Neural cell (in vitro differentiated cells): ENCODE results near the gene ANXA5. TPM values are rescaled to one million over a fixed set of nuclear protein-coding genes. Genes with fewer than 3 reads are reported as not detected.

Experiments
- H2AFZ ChIP-seq: fragments of 200-600, 300-800 bp; sonication (generic), shearing (Covaris generic); 2 replicates; pipeline ENCODE4 v1.6.0; 2014; ENCODE audit warnings: low read depth, mild to moderate bottlenecking, antibody characterized with exemption, low read length, moderate library complexity
- H3F3A ChIP-seq: fragments of 200-600 bp; shearing (Covaris generic); 2 replicates; pipeline ENCODE4 v1.6.1; 2016; ENCODE audit warnings: mild to moderate bottlenecking, moderate library complexity, mixed read lengths, antibody characterized with exemption, low read length; ENCODE audit not compliant: insufficient read depth, poor library complexity, severe bottlenecking
- H3K27ac ChIP-seq: fragments of 200-600, 300-800 bp; sonication (generic), shearing (Covaris generic); 2 replicates; pipeline ENCODE4 v1.5.1; 2014; ENCODE audit warnings: mild to moderate bottlenecking, low read length, moderate library complexity
- H3K27me3 ChIP-seq: fragments of 300-800, 200-600 bp; sonication (generic), shearing (Covaris generic); 2 replicates; pipeline ENCODE4 v1.6.0; 2014; ENCODE audit warnings: mild to moderate bottlenecking, low read depth, low read length, moderate library complexity; ENCODE audit not compliant: insufficient read depth
- H3K36me3 ChIP-seq: fragments of 300-800, 200-600 bp; sonication (generic), shearing (Covaris generic); 2 replicates; pipeline ENCODE4 v1.5.1; 2014; ENCODE audit warnings: mild to moderate bottlenecking, antibody characterized with exemption, low read length, moderate library complexity; ENCODE audit not compliant: insufficient read depth
- H3K4me2 ChIP-seq: fragments of 300-800, 200-600 bp; sonication (generic), shearing (Covaris generic); 2 replicates; pipeline ENCODE4 v1.6.0; 2014; ENCODE audit warnings: mild to moderate bottlenecking, low read length
- H3K4me3 ChIP-seq: fragments of 300-800, 200-600 bp; sonication (generic), shearing (Covaris generic); 2 replicates; pipeline ENCODE4 v1.5.1; 2014; ENCODE audit warnings: mild to moderate bottlenecking, low read length, moderate library complexity
- H3K79me2 ChIP-seq: fragments of 200-600 bp; shearing (Covaris generic); replicated peaks from 2 replicates; pipeline ENCODE4 v1.6.0; 2014; ENCODE audit warnings: mild to moderate bottlenecking, low read length, moderate library complexity; ENCODE audit not compliant: insufficient read depth
- H3K9ac ChIP-seq: fragments of 300-800, 200-600 bp; sonication (generic), shearing (Covaris generic); 2 replicates; pipeline ENCODE4 v1.6.1; 2016; ENCODE audit warnings: mild to moderate bottlenecking, low read length, mixed read lengths
- H3K9me2 ChIP-seq: fragments of 200-600 bp; shearing (Covaris generic); 2 replicates; pipeline ENCODE4 v1.6.1; 2016; ENCODE audit warnings: mild to moderate bottlenecking, low read length, mixed read lengths; ENCODE audit not compliant: insufficient read depth
- H3K9me3 ChIP-seq: fragments of 200-600, 300-800 bp; sonication (generic), shearing (Covaris generic); 2 replicates; pipeline ENCODE4 v1.6.1; 2016; ENCODE audit warnings: mild to moderate bottlenecking, mixed run types, low read length, moderate library complexity, mixed read lengths
- H4K20me1 ChIP-seq: fragments of 200-600 bp; shearing (Covaris generic); 2 replicates; pipeline ENCODE4 v1.6.1; 2016; ENCODE audit warnings: mild to moderate bottlenecking, mixed run types; ENCODE audit not compliant: insufficient read depth
- EP300 ChIP-seq: fragments of 450-650 bp; conservative IDR thresholded peaks from 2 replicates; pipeline ENCODE4 v1.6.1; 2014; ENCODE audit warnings: antibody characterized with exemption, mild to moderate bottlenecking, moderate library complexity; ENCODE audit not compliant: poor library complexity, severe bottlenecking
- EZH2 ChIP-seq: fragments of 200-600, 300-800 bp; shearing (Covaris generic), sonication (generic); IDR thresholded peaks from 2 replicates; pipeline ENCODE4 v1.6.1; 2014; ENCODE audit warnings: antibody characterized with exemption, low read length, borderline replicate concordance, mild to moderate bottlenecking; ENCODE audit not compliant: insufficient read depth, poor library complexity, severe bottlenecking
- MXI1 ChIP-seq: fragments of 450-650 bp; conservative IDR thresholded peaks from 2 replicates; pipeline ENCODE4 v1.6.1; 2014; ENCODE audit warnings: antibody characterized with exemption, mild to moderate bottlenecking; ENCODE audit not compliant: poor library complexity, severe bottlenecking
- POLR2AphosphoS5 ChIP-seq: IDR thresholded peaks from 2 replicates; pipeline ENCODE4 v1.6.1; 2012
- RAD21 ChIP-seq: fragments of 450-650 bp; conservative IDR thresholded peaks from 2 replicates; pipeline ENCODE4 v1.6.1; 2014; ENCODE audit warnings: antibody characterized with exemption, mild to moderate bottlenecking, moderate library complexity
- SMC3 ChIP-seq: fragments of 450-650 bp; conservative IDR thresholded peaks from 2 replicates; pipeline ENCODE4 v1.6.1; 2014; ENCODE audit warnings: antibody characterized with exemption, mild to moderate bottlenecking, moderate library complexity; ENCODE audit not compliant: poor library complexity
- TAF1 ChIP-seq: IDR thresholded peaks from 2 replicates; pipeline ENCODE4 v1.6.1; 2012; ENCODE audit warnings: low read depth
- polyA plus RNA-seq: library from polyadenylated mRNA; depleted of rRNA; stranded (reverse); fragments of >200 nt; gene quantifications from 2 replicates; pipeline ENCODE4 v1.2.3, GENCODE V29; 2014
- TF ChIP-seq, protein P1 (sequence below): fragments of 450-650 bp; IDR thresholded peaks from 2 replicates; pipeline ENCODE4 v1.5.1; 2014; ENCODE audit warnings: antibody characterized with exemption, mild to moderate bottlenecking, moderate library complexity; ENCODE audit not compliant: poor library complexity, severe bottlenecking
- TF ChIP-seq, protein P2 (sequence below): IDR thresholded peaks from 2 replicates; pipeline ENCODE4 v1.6.1; 2012; ENCODE audit warnings: borderline replicate concordance

The ANXA5 gene
- polyA plus RNA-seq, 1 donor from 2014 or later: 8.1 TPM

DNA sequence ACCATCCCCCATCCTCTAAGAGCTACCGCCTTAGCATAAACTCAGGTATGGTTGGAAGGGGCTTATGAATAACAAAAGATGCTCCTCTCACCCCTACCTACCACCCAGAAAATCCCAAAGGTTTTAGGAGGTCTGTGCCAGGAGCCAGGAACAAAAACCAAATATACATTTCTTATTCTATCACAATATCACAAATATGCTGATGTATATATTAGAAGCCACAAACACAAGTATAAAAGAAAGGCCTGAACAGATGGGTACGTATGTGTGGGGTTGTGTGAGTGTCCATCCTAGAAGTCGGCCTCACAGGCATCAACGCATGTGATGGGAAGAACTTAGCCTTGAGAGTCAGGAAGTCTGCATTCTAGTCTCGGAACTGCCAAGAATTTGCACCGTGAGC, 8.7 kb upstream of the ANXA5 start:
- Histone ChIP-seq H3F3A (no peaks in the 10 kb centered on the region), H3K27ac (no peak overlapping the region), H2AFZ (no peak overlapping the region), H4K20me1 (no peaks in the 10 kb centered on the region), H3K36me3 (no peaks in the 10 kb centered on the region), H3K27me3 (no peaks in the 10 kb centered on the region), H3K79me2 (no peaks in the 10 kb centered on the region), H3K9me2 (no peaks in the 10 kb centered on the region), H3K9ac (no peak overlapping the region), H3K4me2 (no peak overlapping the region), H3K4me3 (no peak overlapping the region), H3K9me3 (no peaks in the 10 kb centered on the region)
- TF ChIP-seq, protein P1, sequence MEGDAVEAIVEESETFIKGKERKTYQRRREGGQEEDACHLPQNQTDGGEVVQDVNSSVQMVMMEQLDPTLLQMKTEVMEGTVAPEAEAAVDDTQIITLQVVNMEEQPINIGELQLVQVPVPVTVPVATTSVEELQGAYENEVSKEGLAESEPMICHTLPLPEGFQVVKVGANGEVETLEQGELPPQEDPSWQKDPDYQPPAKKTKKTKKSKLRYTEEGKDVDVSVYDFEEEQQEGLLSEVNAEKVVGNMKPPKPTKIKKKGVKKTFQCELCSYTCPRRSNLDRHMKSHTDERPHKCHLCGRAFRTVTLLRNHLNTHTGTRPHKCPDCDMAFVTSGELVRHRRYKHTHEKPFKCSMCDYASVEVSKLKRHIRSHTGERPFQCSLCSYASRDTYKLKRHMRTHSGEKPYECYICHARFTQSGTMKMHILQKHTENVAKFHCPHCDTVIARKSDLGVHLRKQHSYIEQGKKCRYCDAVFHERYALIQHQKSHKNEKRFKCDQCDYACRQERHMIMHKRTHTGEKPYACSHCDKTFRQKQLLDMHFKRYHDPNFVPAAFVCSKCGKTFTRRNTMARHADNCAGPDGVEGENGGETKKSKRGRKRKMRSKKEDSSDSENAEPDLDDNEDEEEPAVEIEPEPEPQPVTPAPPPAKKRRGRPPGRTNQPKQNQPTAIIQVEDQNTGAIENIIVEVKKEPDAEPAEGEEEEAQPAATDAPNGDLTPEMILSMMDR: no peak
- TF ChIP-seq RAD21 (no peak), MXI1 (no peak), SMC3 (no peak), EZH2 (no peak), POLR2AphosphoS5 (no peak), TAF1 (no peak)
- TF ChIP-seq, protein P2, sequence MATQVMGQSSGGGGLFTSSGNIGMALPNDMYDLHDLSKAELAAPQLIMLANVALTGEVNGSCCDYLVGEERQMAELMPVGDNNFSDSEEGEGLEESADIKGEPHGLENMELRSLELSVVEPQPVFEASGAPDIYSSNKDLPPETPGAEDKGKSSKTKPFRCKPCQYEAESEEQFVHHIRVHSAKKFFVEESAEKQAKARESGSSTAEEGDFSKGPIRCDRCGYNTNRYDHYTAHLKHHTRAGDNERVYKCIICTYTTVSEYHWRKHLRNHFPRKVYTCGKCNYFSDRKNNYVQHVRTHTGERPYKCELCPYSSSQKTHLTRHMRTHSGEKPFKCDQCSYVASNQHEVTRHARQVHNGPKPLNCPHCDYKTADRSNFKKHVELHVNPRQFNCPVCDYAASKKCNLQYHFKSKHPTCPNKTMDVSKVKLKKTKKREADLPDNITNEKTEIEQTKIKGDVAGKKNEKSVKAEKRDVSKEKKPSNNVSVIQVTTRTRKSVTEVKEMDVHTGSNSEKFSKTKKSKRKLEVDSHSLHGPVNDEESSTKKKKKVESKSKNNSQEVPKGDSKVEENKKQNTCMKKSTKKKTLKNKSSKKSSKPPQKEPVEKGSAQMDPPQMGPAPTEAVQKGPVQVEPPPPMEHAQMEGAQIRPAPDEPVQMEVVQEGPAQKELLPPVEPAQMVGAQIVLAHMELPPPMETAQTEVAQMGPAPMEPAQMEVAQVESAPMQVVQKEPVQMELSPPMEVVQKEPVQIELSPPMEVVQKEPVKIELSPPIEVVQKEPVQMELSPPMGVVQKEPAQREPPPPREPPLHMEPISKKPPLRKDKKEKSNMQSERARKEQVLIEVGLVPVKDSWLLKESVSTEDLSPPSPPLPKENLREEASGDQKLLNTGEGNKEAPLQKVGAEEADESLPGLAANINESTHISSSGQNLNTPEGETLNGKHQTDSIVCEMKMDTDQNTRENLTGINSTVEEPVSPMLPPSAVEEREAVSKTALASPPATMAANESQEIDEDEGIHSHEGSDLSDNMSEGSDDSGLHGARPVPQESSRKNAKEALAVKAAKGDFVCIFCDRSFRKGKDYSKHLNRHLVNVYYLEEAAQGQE: no peak

DNA sequence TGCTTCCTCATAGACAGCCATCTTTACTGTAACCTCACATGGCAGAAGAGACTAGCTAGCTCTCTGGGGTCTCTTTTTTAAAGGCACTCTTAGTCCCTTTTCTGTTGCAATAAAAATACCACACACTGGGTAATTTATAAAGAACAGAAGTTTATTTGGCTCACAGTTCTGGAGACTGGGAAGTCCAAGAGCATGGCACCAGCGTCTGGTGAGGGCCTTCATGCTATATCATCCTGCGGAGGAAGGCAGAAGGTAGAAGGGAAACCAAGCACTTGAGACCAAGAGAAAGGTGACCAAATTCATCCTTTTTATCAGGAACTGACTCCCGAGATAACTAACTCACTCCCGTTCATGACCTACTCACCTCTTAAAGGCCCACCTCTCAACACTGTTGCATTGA, 5.4 kb upstream of the ANXA5 start:
- no peak overlapping the region for H3K9ac ChIP-seq
- no peaks in the 10 kb centered on the region for H3K36me3 ChIP-seq
- no peak overlapping the region for H2AFZ ChIP-seq
- no peaks in the 10 kb centered on the region for H3K9me3 ChIP-seq
- H3K27me3 ChIP-seq: peaks cover 10% of the 10 kb centered on the region
- H3K4me3 ChIP-seq: no peak overlapping the region
- no peaks in the 10 kb centered on the region for H3F3A ChIP-seq
- no peak overlapping the region for H3K27ac ChIP-seq
- H3K79me2 ChIP-seq: no peaks in the 10 kb centered on the region
- H4K20me1 ChIP-seq: no peaks in the 10 kb centered on the region
- TF ChIP-seq SMC3 (no peak), MXI1 (no peak), RAD21 (no peak), TAF1 (no peak), EP300 (no peak), POLR2AphosphoS5 (no peak), EZH2 (no peak)
- TF ChIP-seq, protein P1: no peak
- TF ChIP-seq, protein P2: no peak
- no peak overlapping the region for H3K4me2 ChIP-seq
- no peaks in the 10 kb centered on the region for H3K9me2 ChIP-seq
